ENCODE measurements around the gene CHAF1B.

CHAF1B gene

DNA sequence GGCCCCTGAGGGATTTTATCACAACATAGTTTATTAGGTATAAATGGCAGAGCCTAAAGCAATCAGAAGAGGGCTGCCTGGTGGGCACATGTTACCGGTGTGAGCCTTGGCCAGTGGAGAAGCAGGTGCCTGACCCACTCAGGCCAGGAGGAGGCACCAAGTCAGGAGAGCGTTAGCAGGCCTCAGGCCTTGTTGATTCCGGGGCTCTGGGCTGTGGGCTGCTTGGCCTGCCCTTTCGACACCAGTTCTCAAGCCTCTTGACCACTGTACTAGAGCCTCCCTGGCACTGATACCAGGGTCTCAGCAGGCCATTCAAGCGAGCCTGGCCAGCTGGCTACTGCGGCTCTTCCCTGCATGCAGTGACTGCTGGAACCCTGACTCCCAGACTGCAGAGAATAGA, 73.9 kb downstream of the CHAF1B start:
- no peak for TF ChIP-seq GATA2 (IDR thresholded peaks at IDR 0.05; ENCODE audit: low read depth, low read length)
- no peak for TF ChIP-seq GATA3 (IDR thresholded peaks at IDR 0.05; ENCODE audit: low read depth, low read length)

DNA sequence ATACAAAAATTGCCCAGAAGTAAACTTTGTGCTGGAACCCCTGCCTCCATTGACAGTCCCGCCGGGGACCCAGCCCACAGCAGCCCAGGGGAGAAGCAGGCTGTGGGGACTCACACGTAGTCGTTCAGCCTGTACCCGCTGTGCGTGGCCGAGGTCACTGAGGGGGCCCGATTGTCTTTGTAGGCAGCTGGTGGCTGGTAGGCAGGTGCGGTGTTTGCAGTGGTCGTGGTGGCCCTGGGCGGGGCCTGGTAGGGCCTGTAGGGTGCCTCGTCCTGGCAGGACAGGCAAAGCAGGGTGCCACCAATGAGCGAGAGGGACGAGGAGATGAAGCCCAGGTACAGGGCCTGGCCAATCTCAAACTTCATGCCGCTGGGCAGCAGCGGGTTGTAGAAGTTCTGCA, 75.7 kb downstream of the CHAF1B start:
- TF ChIP-seq GATA3 (IDR thresholded peaks at IDR 0.05; ENCODE audit: low read depth, low read length) (no peak), GATA2 (IDR thresholded peaks at IDR 0.05; ENCODE audit: low read depth, low read length) (no peak)

DNA sequence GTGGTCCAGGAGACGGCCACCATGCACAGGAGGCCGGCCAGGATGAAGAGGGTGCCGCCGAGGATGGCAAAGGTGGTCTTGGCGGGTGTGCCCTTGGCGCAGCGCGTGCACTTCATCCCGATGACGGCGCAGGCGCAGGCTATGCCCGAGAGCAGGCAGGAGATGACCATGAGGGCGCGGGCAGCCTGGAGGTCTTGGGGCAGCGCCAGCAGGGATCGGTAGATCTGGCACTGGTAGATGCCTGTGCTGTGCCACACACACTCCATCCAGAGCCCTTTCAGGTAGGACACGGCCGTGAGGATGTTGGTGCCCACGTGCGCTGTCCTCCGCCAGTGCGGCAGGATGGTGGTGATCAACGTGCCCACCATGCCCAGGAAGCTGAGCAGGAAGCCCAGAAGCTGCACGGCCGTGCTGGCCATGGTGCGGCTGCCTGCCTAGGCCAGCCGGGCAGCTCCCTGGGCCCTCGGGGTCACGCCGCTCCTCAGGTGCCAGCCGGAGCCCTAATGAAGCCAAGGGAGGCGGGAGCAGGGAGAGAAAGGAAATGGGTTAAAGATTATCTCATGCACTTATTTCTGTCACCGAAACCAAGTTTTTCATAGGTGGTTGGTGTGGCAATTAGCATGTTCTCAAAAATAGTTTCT, 76.2 kb downstream of the CHAF1B start:
- no peak for TF ChIP-seq GATA2 (IDR thresholded peaks at IDR 0.05; ENCODE audit: low read depth, low read length)
- TF ChIP-seq GATA3 (IDR thresholded peaks at IDR 0.05; ENCODE audit: low read depth, low read length) = no peak

DNA sequence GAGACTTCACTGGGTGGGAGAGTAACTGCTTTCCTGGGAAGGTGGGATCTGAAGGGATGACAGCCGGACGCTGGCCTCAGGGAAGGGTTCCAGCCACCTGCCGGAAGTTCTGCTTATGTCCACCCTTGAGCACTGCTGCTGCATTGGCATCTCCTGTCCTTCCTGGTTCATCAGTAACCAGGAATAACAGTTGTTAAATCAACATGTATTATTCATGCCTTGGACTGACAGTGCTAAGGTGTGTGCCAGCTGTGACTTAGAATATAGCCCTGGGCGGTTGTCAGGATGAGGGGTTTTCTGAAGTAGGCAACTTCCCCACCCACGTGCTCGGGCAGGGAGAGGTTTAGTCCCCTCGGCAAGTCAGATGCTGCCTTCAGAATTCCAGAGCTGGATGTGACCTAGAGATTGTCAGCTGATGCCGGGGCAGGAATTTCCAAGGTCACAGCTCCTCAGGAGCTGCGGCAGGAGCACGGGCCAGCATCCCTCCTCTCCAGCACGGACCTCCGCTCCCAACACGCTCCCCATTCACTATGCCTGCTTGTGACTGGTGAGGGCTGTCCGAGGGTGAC, 76.8 kb downstream of the CHAF1B start:
- TF ChIP-seq GATA3 (IDR thresholded peaks at IDR 0.05; ENCODE audit: low read depth, low read length) (no peak), GATA2 (IDR thresholded peaks at IDR 0.05; ENCODE audit: low read depth, low read length) (no peak)

DNA sequence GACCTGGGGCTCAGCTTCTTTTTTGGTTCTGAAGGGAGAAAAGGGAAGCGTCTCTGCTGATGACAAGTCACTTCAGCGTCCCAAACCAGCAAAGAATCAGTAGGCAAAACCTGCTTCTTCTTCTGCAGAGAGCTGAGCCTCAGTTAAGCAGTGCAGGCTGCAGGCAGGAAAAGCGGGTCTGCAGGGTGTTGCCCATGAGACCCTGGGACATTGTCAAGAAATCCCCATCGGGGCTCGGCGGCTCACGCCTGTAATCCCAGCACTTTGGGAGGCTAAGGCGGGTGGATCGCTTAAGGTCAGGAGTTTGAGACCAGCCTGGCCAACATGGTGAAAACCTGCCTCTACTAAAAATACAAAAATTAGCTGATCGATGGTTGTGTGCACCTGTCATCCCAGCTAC, 78.0 kb downstream of the CHAF1B start:
- no peak for TF ChIP-seq GATA2 (IDR thresholded peaks at IDR 0.05; ENCODE audit: low read depth, low read length)
- no peak for TF ChIP-seq GATA3 (IDR thresholded peaks at IDR 0.05; ENCODE audit: low read depth, low read length)

DNA sequence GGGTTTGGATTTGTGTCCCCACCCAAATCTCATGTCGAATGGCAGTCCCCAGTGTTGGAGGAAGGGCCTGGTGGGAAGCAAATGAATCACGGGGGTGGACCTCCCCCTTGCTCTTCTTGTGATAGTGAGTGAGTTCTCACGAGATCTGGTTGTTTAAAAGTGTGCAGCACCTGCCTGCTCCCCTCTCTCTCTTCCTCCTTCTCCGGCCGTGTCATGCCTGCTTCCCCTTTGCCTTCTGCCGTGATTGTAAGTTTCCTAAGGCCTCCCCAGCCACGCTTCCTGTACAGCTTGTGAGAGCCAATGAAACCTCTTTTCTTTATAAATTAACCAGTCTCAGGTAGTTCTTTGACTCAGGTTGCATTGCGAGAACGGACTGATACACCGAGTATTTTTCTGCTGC, 78.8 kb downstream of the CHAF1B start:
- no peak for TF ChIP-seq GATA3 (IDR thresholded peaks at IDR 0.05; ENCODE audit: low read depth, low read length)
- no peak for TF ChIP-seq GATA2 (IDR thresholded peaks at IDR 0.05; ENCODE audit: low read depth, low read length)

DNA sequence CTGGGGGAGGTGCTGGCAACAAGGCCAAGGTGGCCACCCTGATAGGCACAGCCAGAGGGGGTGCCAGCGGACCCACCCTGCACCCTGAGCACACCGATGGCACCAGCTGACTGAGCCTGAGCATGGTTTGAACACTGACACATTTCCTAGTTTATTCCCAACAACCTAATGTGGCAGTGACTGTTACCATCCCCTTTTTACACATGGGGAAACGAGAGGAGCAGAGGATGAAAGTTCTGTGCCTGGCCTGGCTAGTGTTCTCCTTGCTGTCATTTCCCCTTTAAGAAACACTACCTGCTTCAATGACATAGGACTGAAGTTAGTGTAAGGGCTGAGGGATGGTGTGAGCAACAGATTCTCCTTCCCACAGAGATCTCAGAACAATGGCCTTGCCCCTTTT, 79.4 kb downstream of the CHAF1B start:
- TF ChIP-seq GATA2 (IDR thresholded peaks at IDR 0.05; ENCODE audit: low read depth, low read length) = no peak

DNA sequence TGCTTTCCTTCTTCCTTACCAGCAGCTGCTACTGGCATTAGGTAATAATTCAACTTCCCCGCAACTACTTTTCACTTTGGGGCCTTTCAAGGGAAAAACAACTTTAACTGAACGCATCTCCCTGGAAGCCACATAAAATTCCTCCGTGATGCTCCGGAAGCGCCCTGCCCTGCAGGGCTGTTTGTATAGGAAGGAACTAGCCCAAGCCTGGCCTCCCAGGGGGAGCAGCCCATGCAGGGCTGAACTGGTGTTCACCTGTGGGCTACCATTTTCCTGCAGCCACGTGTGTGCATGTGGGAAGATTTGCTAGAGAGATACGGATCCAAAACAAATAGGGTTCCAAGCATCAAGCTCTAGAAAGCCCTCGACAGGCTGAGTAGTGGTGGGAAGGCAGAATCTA, 80.3 kb downstream of the CHAF1B start:
- TF ChIP-seq GATA3 (IDR thresholded peaks at IDR 0.05; ENCODE audit: low read depth, low read length) (no peak), GATA2 (IDR thresholded peaks at IDR 0.05; ENCODE audit: low read depth, low read length) (no peak)

DNA sequence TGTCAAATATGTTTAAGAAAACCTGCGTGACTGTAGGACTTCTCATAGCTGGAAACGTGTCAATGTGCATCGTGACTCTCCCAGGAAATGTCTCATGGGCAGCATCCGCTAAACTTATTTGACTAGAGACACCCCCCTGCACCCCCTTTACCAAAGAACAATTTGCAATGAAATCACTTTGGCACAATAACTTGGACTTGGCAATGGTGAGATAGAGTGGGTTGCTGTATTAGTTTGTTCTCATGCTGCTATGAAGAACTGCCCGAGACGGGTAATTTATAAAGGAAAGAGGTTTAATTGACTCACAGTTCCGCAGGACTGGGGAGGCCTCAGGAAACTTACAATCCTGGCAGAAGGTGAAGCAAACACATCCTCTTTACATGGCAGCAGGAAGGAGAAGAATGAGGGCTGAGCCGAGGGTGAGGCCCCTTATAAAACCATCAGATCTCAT, 80.9 kb downstream of the CHAF1B start:
- TF ChIP-seq GATA3 (IDR thresholded peaks at IDR 0.05; ENCODE audit: low read depth, low read length) (no peak), GATA2 (IDR thresholded peaks at IDR 0.05; ENCODE audit: low read depth, low read length) (no peak)
